ENCODE measurements around the gene GGPS1. TPM values are rescaled to one million over a fixed set of nuclear protein-coding genes. Genes with fewer than 3 reads are reported as not detected.

GGPS1 gene
- total and polyA plus RNA-seq, 2 of the 8 experiments (the other 6 are each of a cell fraction or from before 2014, with no cell fraction given), result 20.9 to 43.6 TPM

DNA sequence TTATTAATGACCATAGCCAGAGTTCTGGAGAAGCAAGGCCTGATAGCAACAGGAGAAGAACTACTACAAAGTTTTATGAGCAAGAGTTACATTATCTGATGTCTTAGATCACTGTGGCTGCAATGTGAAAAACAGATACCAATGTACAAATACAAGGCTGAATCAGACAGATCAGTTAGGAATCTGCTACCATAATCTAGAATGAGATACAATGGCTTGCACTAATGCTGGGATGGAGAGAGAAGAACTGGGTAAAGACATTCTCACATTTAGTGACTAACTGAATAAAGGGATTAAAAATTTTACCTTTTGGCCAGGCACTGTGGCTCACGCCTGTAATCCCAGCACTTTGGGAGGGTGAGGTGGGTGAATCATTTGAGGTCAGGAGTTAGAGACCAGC is 41.7 kb upstream of the GGPS1 start:
- H3K27me3 ChIP-seq (replicated peaks in 1 of 4; ENCODE audit: control insufficient read depth in 3 of 4, extremely low read depth in 1 of 4, insufficient read depth in 3 of 4, low read length in 3 of 4), result no peaks in the 10 kb centered on the region
- DNase-seq (ENCODE audit: low read depth in 1 of 2, low spot score in 2 of 2) (no peak), FAIRE-seq (no peak)
- CTCF ChIA-PET (ENCODE audit: partially characterized antibody), result interaction anchor here (2.5 kb wide), 1 partner anchor 11 kb away, joined by 6 read pairs; no protein-coding TSS in a partner anchor
- no peaks in the 10 kb centered on the region; a peak in 1 of 8 replicates for H3K36me3 ChIP-seq (ENCODE audit: control insufficient read depth in 2 of 4, insufficient read depth in 4 of 4, low read length in 3 of 4)
- H3K4ac ChIP-seq (replicated peaks; ENCODE audit: insufficient read length, low read depth, low read length), result no peak overlapping the region
- no peak overlapping the region for H3K23ac ChIP-seq (ENCODE audit: insufficient read length)
- no peaks in the 10 kb centered on the region for H3K9me3 ChIP-seq (ENCODE audit: insufficient read depth in 2 of 2, low read depth in 1 of 2, low read length in 1 of 2)
- no peak overlapping the region for H3K56ac ChIP-seq (replicated peaks; ENCODE audit: insufficient read length, low read depth, low read length)
- H2BK15ac ChIP-seq (ENCODE audit: low read length), result no peak overlapping the region
- H2BK5ac ChIP-seq (ENCODE audit: low read depth, low read length), result no peak overlapping the region
- H2AK5ac ChIP-seq (ENCODE audit: low read depth, low read length), result no peak overlapping the region
- H4K91ac ChIP-seq (replicated peaks; ENCODE audit: insufficient read length, low read length), result no peak overlapping the region
- no peak overlapping the region for H2BK20ac ChIP-seq (ENCODE audit: low read length)
- no peak overlapping the region for H2AFZ ChIP-seq (ENCODE audit: low read length)
- H3K79me2 ChIP-seq (ENCODE audit: control insufficient read depth in 1 of 2, insufficient read depth in 2 of 2, low read length in 2 of 2), result peaks cover 16 to 98% of the 10 kb centered on the region in 2 experiments; a peak in 3 of 4 replicates
- TF ChIP-seq ZNF274 (IDR thresholded peaks at IDR 0.05; ENCODE audit: borderline replicate concordance, extremely low read depth, low read length), result no peak
- no peak for TF ChIP-seq CBX8 (IDR thresholded peaks at IDR 0.05; ENCODE audit: borderline replicate concordance, low read depth, low read length)
- H3K23me2 ChIP-seq (ENCODE audit: low read depth, low read length), result no peaks in the 10 kb centered on the region
- H3K14ac ChIP-seq (ENCODE audit: insufficient read length), result no peak overlapping the region
- H3K4me2 ChIP-seq (ENCODE audit: insufficient read depth in 1 of 2, low read depth in 2 of 2, low read length in 2 of 2), result peak overlapping the region in 1 of 2 experiments; percentile 16; a peak in 1 of 4 replicates
- peaks cover 0 to 11% (median 1%) of the 10 kb centered on the region in 4 experiments; a peak in 3 of 7 replicates for H3K4me1 ChIP-seq (replicated peaks in 1 of 4; ENCODE audit: control insufficient read depth in 3 of 4, insufficient read depth in 4 of 4, low read length in 3 of 4)
- no peak overlapping the region for H3K18ac ChIP-seq (ENCODE audit: extremely low read depth, low read length)
- H4K20me1 ChIP-seq (replicated peaks in 1 of 2; ENCODE audit: control insufficient read depth in 1 of 2, insufficient read depth in 2 of 2, low read length in 2 of 2), result peaks cover 6 to 23% of the 10 kb centered on the region in 2 experiments
- H3K9ac ChIP-seq (replicated peaks in 1 of 4; ENCODE audit: extremely low read depth in 1 of 4, low read depth in 3 of 4, low read length in 3 of 4), result no peak overlapping the region
- peaks cover 7% of the 10 kb centered on the region for H3K79me1 ChIP-seq (ENCODE audit: low read depth, low read length)
- WGBS, 2 experiments (ENCODE audit: extremely low coverage in 1 of 2, insufficient coverage in 1 of 2, insufficient read length in 1 of 2, insufficient replicate concordance in 2 of 2, low coverage in 1 of 2, low lambda C conversion rate in 2 of 2, missing lambda C conversion rate in 1 of 2), result 80% methylated on average over 1 of the region's 1 CpG; no CpG with 5 or more reads in 1 of the 2 experiments
- H2BK12ac ChIP-seq (ENCODE audit: low read depth, low read length), result no peak overlapping the region
- no peak overlapping the region for H3K4me3 ChIP-seq (ENCODE audit: extremely low read depth in 1 of 4, insufficient read depth in 2 of 4, low read depth in 3 of 4, low read length in 4 of 4)
- H4K5ac ChIP-seq (ENCODE audit: insufficient read length, low read depth, low read length), result no peak overlapping the region
- H4K8ac ChIP-seq (ENCODE audit: extremely low read depth, insufficient read depth, low read length), result no peak overlapping the region
- H2BK120ac ChIP-seq (replicated peaks; ENCODE audit: low read depth, low read length), result no peak overlapping the region
- POLR2A ChIA-PET (ENCODE audit: partially characterized antibody), result interaction anchor here (1.4 kb wide), 1 partner anchor 40 kb away, joined by 3 read pairs; no protein-coding TSS in a partner anchor
- 0 out of 2 replicates have a peak overlapping the region, but pooled peaks have one; percentile 5 for H3K27ac ChIP-seq (ENCODE audit: low read depth, low read length)

Data from H1 (cell line).